H9 (cell line): Measurements from ENCODE around the gene ZNF804A. TPM values are rescaled to one million over a fixed set of nuclear protein-coding genes. Genes with fewer than 3 reads are reported as not detected.

Experiments
- DNase-seq: peaks from one replicate; pipeline ENCODE4 v3.0.0-alpha.2; 2017
- H2AFZ ChIP-seq: one replicate; pipeline ENCODE4 v1.6.1; 2013; ENCODE audit warnings: mild to moderate bottlenecking, low read length, control low read depth, moderate library complexity
- H2AK5ac ChIP-seq: 2 replicates; pipeline ENCODE4 v1.6.1; 2013; ENCODE audit warnings: low read length, control low read depth, mixed read lengths; ENCODE audit not compliant: insufficient read length
- H2BK120ac ChIP-seq: one replicate; pipeline ENCODE4 v1.6.1; 2013; ENCODE audit warnings: low read depth, mild to moderate bottlenecking, low read length, control low read depth, inconsistent platforms; ENCODE audit not compliant: poor library complexity, severe bottlenecking
- H2BK12ac ChIP-seq: 2 replicates; pipeline ENCODE4 v1.6.1; 2013; ENCODE audit warnings: low read length, control low read depth, mixed read lengths, low read depth; ENCODE audit not compliant: insufficient read length
- H2BK15ac ChIP-seq: 2 replicates; pipeline ENCODE4 v1.6.1; 2013; ENCODE audit warnings: low read depth, low read length, control low read depth
- H2BK20ac ChIP-seq: one replicate; pipeline ENCODE4 v1.6.1; 2013; ENCODE audit warnings: low read depth, mild to moderate bottlenecking, low read length, control low read depth, inconsistent platforms; ENCODE audit not compliant: poor library complexity, severe bottlenecking
- H2BK5ac ChIP-seq: 2 replicates; pipeline ENCODE4 v1.6.1; 2013; ENCODE audit warnings: low read length, control low read depth, mixed read lengths; ENCODE audit not compliant: insufficient read length
- H3K14ac ChIP-seq: 2 replicates; pipeline ENCODE4 v1.6.1; 2013; ENCODE audit warnings: low read length, control low read depth; ENCODE audit not compliant: insufficient read depth
- H3K18ac ChIP-seq: 2 replicates; pipeline ENCODE4 v1.6.1; 2013; ENCODE audit warnings: low read depth, mild to moderate bottlenecking, mixed read lengths, low read length, control low read depth; ENCODE audit not compliant: insufficient read length
- H3K23ac ChIP-seq: 2 replicates; pipeline ENCODE4 v1.6.1; 2013; ENCODE audit warnings: low read length, control low read depth, mixed read lengths, low read depth; ENCODE audit not compliant: insufficient read length
- H3K23me2 ChIP-seq: 2 replicates; pipeline ENCODE4 v1.6.1; 2013; ENCODE audit warnings: low read depth, mild to moderate bottlenecking, mixed read lengths, low read length, control low read depth; ENCODE audit not compliant: insufficient read length, poor library complexity, severe bottlenecking
- H3K27ac ChIP-seq: 2 replicates; pipeline ENCODE4 v1.5.1; 2013; ENCODE audit warnings: low read length, control low read depth, mixed read lengths, low read depth; ENCODE audit not compliant: insufficient read length
- H3K27me3 ChIP-seq: 2 replicates; pipeline ENCODE4 v1.6.1; 2013; ENCODE audit warnings: low read length, control low read depth, inconsistent platforms; ENCODE audit not compliant: insufficient read depth
- H3K4ac ChIP-seq: 2 replicates; pipeline ENCODE4 v1.6.1; 2013; ENCODE audit warnings: low read depth, mild to moderate bottlenecking, control low read depth, inconsistent platforms, low read length, moderate library complexity
- H3K4me1 ChIP-seq: 2 replicates; pipeline ENCODE4 v1.6.1; 2013; ENCODE audit warnings: low read length, control low read depth, inconsistent platforms; ENCODE audit not compliant: insufficient read depth
- H3K4me2 ChIP-seq: 2 replicates; pipeline ENCODE4 v1.6.1; 2013; ENCODE audit warnings: low read length, control low read depth, mixed read lengths; ENCODE audit not compliant: insufficient read length, insufficient read depth
- H3K56ac ChIP-seq: 2 replicates; pipeline ENCODE4 v1.6.1; 2013; ENCODE audit warnings: low read depth, mild to moderate bottlenecking, mixed read lengths, low read length, control low read depth; ENCODE audit not compliant: insufficient read length
- H3K79me1 ChIP-seq: 2 replicates; pipeline ENCODE4 v1.6.1; 2013; ENCODE audit warnings: low read depth, mild to moderate bottlenecking, moderate library complexity, low read length, control low read depth, inconsistent platforms; ENCODE audit not compliant: insufficient read depth, poor library complexity, severe bottlenecking
- H3K79me2 ChIP-seq: 2 replicates; pipeline ENCODE4 v1.6.1; 2013; ENCODE audit warnings: low read length, control low read depth, inconsistent platforms; ENCODE audit not compliant: insufficient read depth
- H3K9ac ChIP-seq: 2 replicates; pipeline ENCODE4 v1.6.1; 2013; ENCODE audit warnings: low read length, control low read depth, mixed read lengths; ENCODE audit not compliant: insufficient read length; ENCODE audit errors: extremely low read depth
- H3K9me3 ChIP-seq: one replicate; pipeline ENCODE4 v1.6.1; 2013; ENCODE audit warnings: low read depth, low read length, inconsistent platforms; ENCODE audit not compliant: control insufficient read depth
- H3T11ph ChIP-seq: one replicate; pipeline ENCODE4 v1.6.1; 2013; ENCODE audit warnings: mild to moderate bottlenecking, low read length, control low read depth, inconsistent platforms
- H4K20me1 ChIP-seq: one replicate; pipeline ENCODE4 v1.6.1; 2013; ENCODE audit not compliant: control insufficient read depth, insufficient read length, insufficient read depth
- H4K5ac ChIP-seq: 2 replicates; pipeline ENCODE4 v1.6.1; 2013; ENCODE audit warnings: low read depth, mild to moderate bottlenecking, mixed read lengths, low read length, control low read depth; ENCODE audit not compliant: insufficient read length
- H4K8ac ChIP-seq: replicated peaks from 2 replicates; pipeline ENCODE4 v1.6.1; 2013; ENCODE audit warnings: low read length, control low read depth, mixed read lengths, low read depth; ENCODE audit not compliant: insufficient read length
- H4K91ac ChIP-seq: 2 replicates; pipeline ENCODE4 v1.6.1; 2013; ENCODE audit warnings: low read depth, mild to moderate bottlenecking, moderate library complexity, mixed read lengths, low read length, control low read depth; ENCODE audit not compliant: insufficient read length
- H3K27ac Mint-ChIP-seq, 3 experiments: 2 replicates in 2 of 3; 3 replicates in 1 of 3; pipeline ENCODE4 v1.8.0; 2020 to 2021; ENCODE audit warnings: mixed read lengths in 3 of 3, mild to moderate bottlenecking in 1 of 3, moderate library complexity in 1 of 3
- H3K27me3 Mint-ChIP-seq: 2 replicates; pipeline ENCODE4 v1.8.0; 2021; ENCODE audit warnings: low read depth, mild to moderate bottlenecking, moderate library complexity, mixed read lengths
- H3K36me3 Mint-ChIP-seq, 3 experiments: 2 replicates in 2 of 3; 3 replicates in 1 of 3; pipeline ENCODE4 v1.8.0; 2020 to 2021; ENCODE audit warnings: low read depth in 3 of 3, mixed read lengths in 3 of 3; ENCODE audit not compliant: insufficient read depth in 1 of 3
- H3K4me1 Mint-ChIP-seq, 2 experiments: 2 replicates each; pipeline ENCODE4 v1.8.0; 2020; ENCODE audit warnings: mixed read lengths in 2 of 2
- H3K4me3 Mint-ChIP-seq, 2 experiments: 2 replicates in 1 of 2; 3 replicates in 1 of 2; pipeline ENCODE4 v1.8.0; 2020 to 2021; ENCODE audit warnings: mild to moderate bottlenecking in 2 of 2, mixed read lengths in 2 of 2, moderate library complexity in 1 of 2
- H3K9me3 Mint-ChIP-seq, 2 experiments: 2 replicates in 1 of 2; 3 replicates in 1 of 2; pipeline ENCODE4 v1.8.0; 2020; ENCODE audit warnings: mild to moderate bottlenecking in 2 of 2, mixed read lengths in 2 of 2, moderate library complexity in 1 of 2
- total RNA-seq: library from RNA; stranded (reverse); gene quantifications from 2 replicates; pipeline ENCODE4 v1.2.1, GENCODE V29; 2021
- TF ChIP-seq, protein P1 (sequence below): fragments of 200-600 bp; sonication (generic); conservative IDR thresholded peaks from 3 replicates; pipeline ENCODE4 v1.8.0; 2021; ENCODE audit warnings: antibody characterized with exemption, mild to moderate bottlenecking

The ZNF804A gene
- total RNA-seq, 1 experiment from 2014 or later: not detected

GRCh38 chr2:184849516-184849915, 251.2 kb downstream of the ZNF804A start:
- H3K79me2 ChIP-seq: no peaks in the 10 kb centered on the region
- peaks cover 4 to 7% of the 10 kb centered on the region in 2 experiments; a peak in 3 of 4 replicates for H3K4me1 Mint-ChIP-seq
- no peak overlapping the region for H3K9ac ChIP-seq
- H4K20me1 ChIP-seq: no peaks in the 10 kb centered on the region
- H3K79me1 ChIP-seq: no peaks in the 10 kb centered on the region
- H2BK15ac ChIP-seq: no peak overlapping the region
- no peak overlapping the region for H4K8ac ChIP-seq
- H3K27me3 Mint-ChIP-seq: no peaks in the 10 kb centered on the region
- no peak overlapping the region for H3K27ac ChIP-seq
- no peak overlapping the region for H3K4me2 ChIP-seq
- H2BK120ac ChIP-seq: no peak overlapping the region
- TF ChIP-seq, protein P1, sequence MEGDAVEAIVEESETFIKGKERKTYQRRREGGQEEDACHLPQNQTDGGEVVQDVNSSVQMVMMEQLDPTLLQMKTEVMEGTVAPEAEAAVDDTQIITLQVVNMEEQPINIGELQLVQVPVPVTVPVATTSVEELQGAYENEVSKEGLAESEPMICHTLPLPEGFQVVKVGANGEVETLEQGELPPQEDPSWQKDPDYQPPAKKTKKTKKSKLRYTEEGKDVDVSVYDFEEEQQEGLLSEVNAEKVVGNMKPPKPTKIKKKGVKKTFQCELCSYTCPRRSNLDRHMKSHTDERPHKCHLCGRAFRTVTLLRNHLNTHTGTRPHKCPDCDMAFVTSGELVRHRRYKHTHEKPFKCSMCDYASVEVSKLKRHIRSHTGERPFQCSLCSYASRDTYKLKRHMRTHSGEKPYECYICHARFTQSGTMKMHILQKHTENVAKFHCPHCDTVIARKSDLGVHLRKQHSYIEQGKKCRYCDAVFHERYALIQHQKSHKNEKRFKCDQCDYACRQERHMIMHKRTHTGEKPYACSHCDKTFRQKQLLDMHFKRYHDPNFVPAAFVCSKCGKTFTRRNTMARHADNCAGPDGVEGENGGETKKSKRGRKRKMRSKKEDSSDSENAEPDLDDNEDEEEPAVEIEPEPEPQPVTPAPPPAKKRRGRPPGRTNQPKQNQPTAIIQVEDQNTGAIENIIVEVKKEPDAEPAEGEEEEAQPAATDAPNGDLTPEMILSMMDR: no peak
- H3K14ac ChIP-seq: no peak overlapping the region
- H3K18ac ChIP-seq: no peak overlapping the region
- no peak overlapping the region for H2AK5ac ChIP-seq
- H2AFZ ChIP-seq: no peak overlapping the region
- no peaks in the 10 kb centered on the region for H3K27me3 ChIP-seq
- no peak overlapping the region for H3K23ac ChIP-seq
- no peak overlapping the region for H3K4ac ChIP-seq
- H3T11ph ChIP-seq: no peak overlapping the region
- H2BK20ac ChIP-seq: no peak overlapping the region
- no peak overlapping the region for H2BK5ac ChIP-seq
- H4K5ac ChIP-seq: no peak overlapping the region
- H3K23me2 ChIP-seq: no peaks in the 10 kb centered on the region
- H3K27ac Mint-ChIP-seq: no peak overlapping the region
- H3K4me1 ChIP-seq: no peaks in the 10 kb centered on the region
- no peak overlapping the region for H4K91ac ChIP-seq
- H3K36me3 Mint-ChIP-seq: no peaks in the 10 kb centered on the region
- no peak overlapping the region for H2BK12ac ChIP-seq
- H3K56ac ChIP-seq: no peak overlapping the region
- H3K4me3 Mint-ChIP-seq: no peak overlapping the region
- H3K9me3 Mint-ChIP-seq: no peaks in the 10 kb centered on the region
- no peak for DNase-seq
- no peaks in the 10 kb centered on the region for H3K9me3 ChIP-seq
